ENCODE results near the gene RRP9.

Gene RRP9

GRCh38 chr3:51950899-51951298, 9.2 kb upstream of the RRP9 start:
- no peaks in the 10 kb centered on the region for H4K20me1 ChIP-seq (ENCODE audit: insufficient read depth, low read length)
- H3K79me2 ChIP-seq (ENCODE audit: insufficient read depth, low read length) = no peaks in the 10 kb centered on the region
- H3K27me3 ChIP-seq (ENCODE audit: insufficient read depth, low read length) = 0 out of 2 replicates have a peak, but pooled peaks cover 3% of the 10 kb centered on the region
- no peak overlapping the region for H3K27ac ChIP-seq (ENCODE audit: low read depth, low read length, poor library complexity, severe bottlenecking)
- H3K4me2 ChIP-seq (ENCODE audit: low read length) = no peak overlapping the region
- H3F3A ChIP-seq (ENCODE audit: insufficient read depth, low read length) = no peaks in the 10 kb centered on the region
- H3K4me3 ChIP-seq (ENCODE audit: low read depth, low read length, poor library complexity, severe bottlenecking) = no peak overlapping the region
- H3K9me2 ChIP-seq (ENCODE audit: low read depth, low read length) = no peaks in the 10 kb centered on the region
- TF ChIP-seq CTCF (IDR thresholded peaks at IDR 0.05; ENCODE audit: low read length) (no peak), EZH2 (IDR thresholded peaks at IDR 0.05; ENCODE audit: borderline replicate concordance, low read length) (no peak)
- no peak overlapping the region for H3K9ac ChIP-seq (ENCODE audit: low read length)
- no peaks in the 10 kb centered on the region for H3K36me3 ChIP-seq (ENCODE audit: insufficient read depth, low read length)
- no peak overlapping the region for H2AFZ ChIP-seq (ENCODE audit: low read length)
- no peaks in the 10 kb centered on the region for H3K4me1 ChIP-seq (ENCODE audit: insufficient read depth, low read length, severe bottlenecking)
- no peaks in the 10 kb centered on the region for H3K9me3 ChIP-seq (ENCODE audit: low read length)

GRCh38 chr3:51949121-51949520, 7.4 kb upstream of the RRP9 start:
- no peak overlapping the region for H3K9ac ChIP-seq (ENCODE audit: low read length)

GRCh38 chr3:51948016-51948580, 6.4 kb upstream of the RRP9 start:
- Histone ChIP-seq H3K9ac (ENCODE audit: low read length) (no peak overlapping the region), H3K36me3 (ENCODE audit: insufficient read depth, low read length) (no peaks in the 10 kb centered on the region), H2AFZ (ENCODE audit: low read length) (no peak overlapping the region), H3K4me2 (ENCODE audit: low read length) (no peak overlapping the region), H3K9me2 (ENCODE audit: low read depth, low read length) (no peaks in the 10 kb centered on the region), H4K20me1 (ENCODE audit: insufficient read depth, low read length) (no peaks in the 10 kb centered on the region), H3K79me2 (ENCODE audit: insufficient read depth, low read length) (no peaks in the 10 kb centered on the region), H3F3A (ENCODE audit: insufficient read depth, low read length) (no peaks in the 10 kb centered on the region), H3K27ac (ENCODE audit: low read depth, low read length, poor library complexity, severe bottlenecking) (no peak overlapping the region), H3K9me3 (ENCODE audit: low read length) (no peaks in the 10 kb centered on the region), H3K4me3 (ENCODE audit: low read depth, low read length, poor library complexity, severe bottlenecking) (no peak overlapping the region), H3K4me1 (ENCODE audit: insufficient read depth, low read length, severe bottlenecking) (no peaks in the 10 kb centered on the region), H3K27me3 (ENCODE audit: insufficient read depth, low read length) (0 out of 2 replicates have a peak, but pooled peaks cover 3% of the 10 kb centered on the region)
- TF ChIP-seq CTCF (IDR thresholded peaks at IDR 0.05; ENCODE audit: low read length) (no peak), EZH2 (IDR thresholded peaks at IDR 0.05; ENCODE audit: borderline replicate concordance, low read length) (no peak)

More at GRCh38 chr3:51949121-51949520, 7.4 kb upstream of the RRP9 start:
- no peaks in the 10 kb centered on the region for H3F3A ChIP-seq (ENCODE audit: insufficient read depth, low read length)
- no peak overlapping the region for H2AFZ ChIP-seq (ENCODE audit: low read length)
- H3K79me2 ChIP-seq (ENCODE audit: insufficient read depth, low read length) = no peaks in the 10 kb centered on the region
- no peaks in the 10 kb centered on the region for H3K4me1 ChIP-seq (ENCODE audit: insufficient read depth, low read length, severe bottlenecking)
- H3K9me3 ChIP-seq (ENCODE audit: low read length) = no peaks in the 10 kb centered on the region
- 0 out of 2 replicates have a peak, but pooled peaks cover 3% of the 10 kb centered on the region for H3K27me3 ChIP-seq (ENCODE audit: insufficient read depth, low read length)
- no peaks in the 10 kb centered on the region for H3K9me2 ChIP-seq (ENCODE audit: low read depth, low read length)
- no peak overlapping the region for H3K4me3 ChIP-seq (ENCODE audit: low read depth, low read length, poor library complexity, severe bottlenecking)
- no peaks in the 10 kb centered on the region for H3K36me3 ChIP-seq (ENCODE audit: insufficient read depth, low read length)
- no peaks in the 10 kb centered on the region for H4K20me1 ChIP-seq (ENCODE audit: insufficient read depth, low read length)
- no peak overlapping the region for H3K4me2 ChIP-seq (ENCODE audit: low read length)
- TF ChIP-seq EZH2 (IDR thresholded peaks at IDR 0.05; ENCODE audit: borderline replicate concordance, low read length) = no peak
- no peak for TF ChIP-seq CTCF (IDR thresholded peaks at IDR 0.05; ENCODE audit: low read length)
- H3K27ac ChIP-seq (ENCODE audit: low read depth, low read length, poor library complexity, severe bottlenecking) = no peak overlapping the region

All from OCI-LY1 (cell line).